GM13977 (cell line): Measurements from ENCODE around the gene DGKH.

Source experiments
- DNase-seq: peaks from one replicate; pipeline ENCODE4 v3.0.0; 2012; ENCODE audit warnings: low spot score
- CTCF ChIP-seq: IDR thresholded peaks from 2 replicates; pipeline ENCODE4 v1.5.1; 2012; ENCODE audit warnings: mild to moderate bottlenecking, control low read depth; ENCODE audit not compliant: insufficient read depth; ENCODE audit errors: extremely low read depth, missing control alignments
- in situ Hi-C: fragments of 300-500 bp; cut with MboI; formaldehyde crosslinking; loops from one replicate; pipeline ENCODE4 v1.12.0; 2022; ENCODE audit warnings: low sequenced_read_pairs, low pct_unique_long_range_greater_than_20kb, mixed read lengths, inconsistent platforms; ENCODE audit not compliant: unreplicated experiment

The DGKH gene

DNA sequence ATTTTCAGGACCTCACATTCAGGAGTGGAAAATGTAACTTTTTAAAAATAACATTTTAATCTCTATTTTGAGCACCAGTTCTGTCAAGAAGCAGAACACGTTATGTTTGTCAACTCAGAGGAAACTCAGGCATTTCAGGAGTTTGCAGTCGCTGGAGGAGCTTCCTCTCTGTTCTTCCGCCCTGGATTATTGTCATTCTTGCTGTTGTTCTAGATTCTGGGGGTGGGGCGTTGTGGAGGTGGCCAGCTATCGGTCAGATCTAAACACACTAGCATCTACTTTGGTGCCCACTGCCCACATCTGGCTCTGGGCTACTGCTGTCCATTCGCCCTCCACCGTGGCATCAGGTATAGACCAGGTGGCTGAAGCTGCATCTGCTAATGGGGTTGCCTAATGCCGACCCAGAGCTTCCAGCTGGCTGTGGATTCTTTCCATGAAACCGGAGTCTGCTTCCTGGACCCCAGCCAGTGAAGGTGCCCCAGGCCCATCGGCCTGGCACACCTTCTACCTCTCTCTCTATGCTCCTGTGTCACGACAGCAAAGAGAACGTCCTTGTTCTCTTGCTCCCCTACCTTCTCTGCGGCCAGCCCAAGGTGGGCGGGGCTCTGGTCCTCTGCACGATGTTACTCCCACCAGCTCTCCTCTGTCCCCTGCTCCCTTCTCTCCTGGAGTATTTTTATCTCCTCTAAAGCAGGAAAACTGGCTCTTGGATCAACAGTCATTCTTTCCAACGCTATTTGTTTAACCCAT is 36.7 kb upstream of the DGKH start:
- TF ChIP-seq CTCF: no peak
- DNase-seq: no peak
- in situ Hi-C loops: no loop called here

DNA sequence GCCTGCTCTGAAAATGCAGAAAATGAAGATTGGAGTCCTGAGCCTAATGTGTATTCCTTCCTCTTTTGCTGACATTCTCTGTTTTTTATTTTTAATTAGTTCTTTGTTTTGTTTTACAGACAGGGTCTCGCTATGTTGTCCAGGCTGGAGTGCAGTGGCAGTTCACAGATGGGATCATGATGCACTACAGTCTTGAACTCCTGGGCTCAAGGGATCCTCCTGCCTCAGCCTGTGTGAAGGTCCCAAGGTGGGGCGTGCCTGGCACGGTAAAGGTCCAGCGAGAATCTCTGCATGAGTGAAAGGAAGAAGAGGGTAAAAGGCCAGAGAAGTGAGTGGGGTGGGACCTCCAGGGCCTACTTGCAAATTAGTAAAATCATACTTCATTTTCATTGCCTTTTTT is 34.3 kb upstream of the DGKH start:
- no peak for DNase-seq
- no peak for TF ChIP-seq CTCF
- in situ Hi-C loops: no loop called here

DNA sequence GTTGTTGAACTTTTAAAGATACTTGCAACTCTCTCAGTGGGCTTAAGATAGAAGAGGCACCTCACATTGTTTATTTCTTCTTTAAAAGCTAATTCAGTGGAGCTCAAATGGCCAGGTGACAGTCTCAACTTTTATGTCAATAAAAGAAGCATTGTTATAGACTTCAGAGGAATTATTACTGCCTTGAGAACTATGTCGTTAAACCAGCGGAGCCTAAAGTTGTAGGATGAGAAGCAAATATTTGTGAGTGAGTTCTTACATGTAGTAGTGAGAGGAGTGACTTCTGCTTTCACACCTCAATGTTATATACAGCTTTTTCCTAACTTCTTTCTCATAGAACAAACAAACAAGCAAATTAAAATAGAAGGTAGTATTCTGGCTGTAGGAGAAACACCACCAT is 31.2 kb upstream of the DGKH start:
- no peak for TF ChIP-seq CTCF
- in situ Hi-C loops: no loop called here
- no peak for DNase-seq

GRCh38 chr13:42021851-42022250 is 26.6 kb upstream of the DGKH start:
- DNase-seq: no peak
- in situ Hi-C loops: no loop called here
- no peak for TF ChIP-seq CTCF

GRCh38 chr13:42022336-42022735 is 26.1 kb upstream of the DGKH start:
- DNase-seq: no peak
- no peak for TF ChIP-seq CTCF
- in situ Hi-C loops: no loop called here

- no peak for TF ChIP-seq CTCF
- in situ Hi-C loops: no loop called here
- DNase-seq: no peak
Measured at GRCh38 chr13:42022796-42023493, 25.5 kb upstream of the DGKH start.
